K562 (cell line): ENCODE measurements around the gene DUSP10. TPM values are rescaled to one million over a fixed set of nuclear protein-coding genes. Genes with fewer than 3 reads are reported as not detected.
A peak's percentile ranks its signal among the peaks of the same experiment; 100 is the strongest.

Experiments
- CHAMP1 ChIP-seq: fragments of 450-650 bp; IDR thresholded peaks from 2 replicates; pipeline ENCODE4 v1.6.1; 2016; ENCODE audit warnings: mild to moderate bottlenecking
- HMBOX1 ChIP-seq: sonication (generic); IDR thresholded peaks from 2 replicates; pipeline ENCODE4 v1.6.1; 2016
- JUND ChIP-seq, 2 experiments: IDR thresholded peaks; 2 replicates in 1 of 2; 3 replicates in 1 of 2; pipeline ENCODE4 v1.6.1; 2011; ENCODE audit warnings: borderline replicate concordance in 2 of 2, low read depth in 2 of 2, low read length in 2 of 2, improper control_type of control experiment in 1 of 2, missing biosample characterization in 1 of 2, missing genetic modification characterization in 1 of 2, missing genetic modification reagents in 1 of 2
- NUFIP1 ChIP-seq: fragments of 450-650 bp; IDR thresholded peaks from 2 replicates; pipeline ENCODE4 v1.6.1; 2018; ENCODE audit not compliant: partially characterized antibody
- SPI1 ChIP-seq: IDR thresholded peaks from 2 replicates; pipeline ENCODE4 v1.6.1; 2011; ENCODE audit warnings: low read depth, low read length, control low read depth, borderline replicate concordance
- TOE1 ChIP-seq, 2 experiments: fragments of 450-650 bp in 1 of 2; sonication (generic) in 1 of 2; formaldehyde crosslinking in 1 of 2; IDR thresholded peaks; 2 replicates each; pipeline versions ENCODE4 v1.7.1 to v1.8.0; 2016 to 2022; ENCODE audit warnings: borderline replicate concordance in 2 of 2, mild to moderate bottlenecking in 2 of 2, antibody characterized with exemption in 1 of 2, inconsistent platforms in 1 of 2, low read depth in 1 of 2, missing genetic modification reagents in 1 of 2, moderate library complexity in 1 of 2
- ZEB2 ChIP-seq: fragments of 450-650 bp; IDR thresholded peaks from 2 replicates; pipeline ENCODE4 v1.6.1; 2016
- ZNF407 ChIP-seq: fragments of 450-650 bp; IDR thresholded peaks from 2 replicates; pipeline ENCODE4 v1.6.1; 2016; ENCODE audit warnings: low read depth
- polyA plus RNA-seq, 8 experiments: library from polyadenylated mRNA; depleted of rRNA in 4 of 8; stranded (reverse) in 5 of 8; unstranded in 3 of 8; fragments of >200 nt; fragmentation: Nextera tagmentation in 2 of 8; fragmentation: Illumina TruSeq in 1 of 8; extraction: Ambion mirVana in 2 of 8; extraction: Trizol in 1 of 8; gene quantifications; 2 replicates each; pipeline versions ENCODE4 v1.2.1 to v1.2.3, GENCODE V29; 2011 to 2014; ENCODE audit warnings: inconsistent platforms in 1 of 8, missing spikeins in 1 of 8
- total RNA-seq, 7 experiments: library from RNA; depleted of rRNA in 6 of 7; stranded (reverse); fragments of >200 nt in 6 of 7; fragmentation: Illumina TruSeq in 2 of 7; extraction: Trizol in 2 of 7; gene quantifications; 2 replicates each; pipeline versions ENCODE4 v1.2.1 to v1.2.3, GENCODE V29; 2011 to 2021; ENCODE audit warnings: low replicate concordance in 1 of 7
- TF ChIP-seq, protein P1 (sequence below): fragments of 250-450 bp; sonication (Bioruptor Pico); IDR thresholded peaks from 2 replicates; pipeline ENCODE4 v1.5.1; 2021; ENCODE audit warnings: mild to moderate bottlenecking
- TF ChIP-seq, protein P2 (sequence below): sonication (generic); formaldehyde crosslinking; IDR thresholded peaks from 2 replicates; pipeline ENCODE4 v1.8.0; 2022; ENCODE audit warnings: mild to moderate bottlenecking, missing genetic modification reagents

The DUSP10 gene
- total and polyA plus RNA-seq, 9 of the 15 experiments (the other 6 are each of a cell fraction or from before 2014, with no cell fraction given): 1.7 to 8.3 (median 6.1) TPM

GRCh38 chr1:221741703-221742554, at the start of gene DUSP10 (continued):
- no peak for TF ChIP-seq CHAMP1
- peak; percentile 66; the same call in 1 of the 2 replicates for TF ChIP-seq ZEB2
- TF ChIP-seq TOE1 (IDR thresholded peaks at IDR 0.05; ENCODE audit: borderline replicate concordance): peak; percentile 57; the same call in 1 of the 2 replicates
- TF ChIP-seq TOE1 (CRISPR knock-in tag; IDR thresholded peaks at IDR 0.05; ENCODE audit: borderline replicate concordance, low read depth): no peak
- TF ChIP-seq, protein P1, sequence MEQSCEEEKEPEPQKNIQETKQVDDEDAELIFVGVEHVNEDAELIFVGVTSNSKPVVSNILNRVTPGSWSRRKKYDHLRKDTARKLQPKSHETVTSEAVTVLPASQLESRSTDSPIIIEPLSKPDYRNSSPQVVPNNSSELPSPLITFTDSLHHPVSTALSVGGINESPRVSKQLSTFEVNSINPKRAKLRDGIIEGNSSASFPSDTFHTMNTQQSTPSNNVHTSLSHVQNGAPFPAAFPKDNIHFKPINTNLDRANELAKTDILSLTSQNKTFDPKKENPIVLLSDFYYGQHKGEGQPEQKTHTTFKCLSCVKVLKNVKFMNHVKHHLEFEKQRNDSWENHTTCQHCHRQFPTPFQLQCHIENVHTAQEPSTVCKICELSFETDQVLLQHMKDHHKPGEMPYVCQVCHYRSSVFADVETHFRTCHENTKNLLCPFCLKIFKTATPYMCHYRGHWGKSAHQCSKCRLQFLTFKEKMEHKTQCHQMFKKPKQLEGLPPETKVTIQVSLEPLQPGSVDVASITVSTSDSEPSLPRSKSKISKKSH (CRISPR knock-in tag): no peak
- peak; percentile 22; the same call in 1 of the 2 replicates for TF ChIP-seq ZNF407
- no peak for TF ChIP-seq HMBOX1
- no peak for TF ChIP-seq NUFIP1
- peak; percentile 95 for TF ChIP-seq JUND (IDR thresholded peaks at IDR 0.05; ENCODE audit: borderline replicate concordance, low read depth, low read length)
- TF ChIP-seq JUND (tag; IDR thresholded peaks at IDR 0.05; ENCODE audit: borderline replicate concordance, low read depth, low read length): peak; percentile 91; the same call in 2 of the 3 replicates
- TF ChIP-seq SPI1: no peak
- TF ChIP-seq, protein P2, sequence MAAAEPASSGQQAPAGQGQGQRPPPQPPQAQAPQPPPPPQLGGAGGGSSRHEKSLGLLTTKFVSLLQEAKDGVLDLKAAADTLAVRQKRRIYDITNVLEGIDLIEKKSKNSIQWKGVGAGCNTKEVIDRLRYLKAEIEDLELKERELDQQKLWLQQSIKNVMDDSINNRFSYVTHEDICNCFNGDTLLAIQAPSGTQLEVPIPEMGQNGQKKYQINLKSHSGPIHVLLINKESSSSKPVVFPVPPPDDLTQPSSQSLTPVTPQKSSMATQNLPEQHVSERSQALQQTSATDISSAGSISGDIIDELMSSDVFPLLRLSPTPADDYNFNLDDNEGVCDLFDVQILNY (CRISPR knock-in tag): no peak
